Kidney (tissue), 14 donors: ENCODE data around the gene LSM12. TPM values are rescaled to one million over a fixed set of nuclear protein-coding genes. Genes with fewer than 3 reads are reported as not detected.

ENCODE experiments used
- DNase-seq, 5 donors: peaks; one replicate each; pipeline ENCODE4 v3.0.0-alpha.2; 2013 to 2020
- FAIRE-seq: peaks from 2 replicates; lab custom pipeline; 2012; peaks lifted over from hg19 to GRCh38; lab: Jason Lieb, UNC
- H3K27ac ChIP-seq, 2 donors: one replicate each; pipeline ENCODE4 v1.7.0; 2013; ENCODE audit warnings: low read depth in 2 of 2, low read length in 2 of 2, inconsistent platforms in 1 of 2
- H3K27me3 ChIP-seq: one replicate; pipeline ENCODE4 v1.7.1; 2013; ENCODE audit warnings: low read length, inconsistent platforms; ENCODE audit not compliant: control insufficient read depth, insufficient read depth
- H3K36me3 ChIP-seq, 3 donors: one replicate each; pipeline versions ENCODE4 v1.7.0 to v1.7.1; 2013; ENCODE audit warnings: low read length in 3 of 3, control low read depth in 1 of 3, inconsistent platforms in 1 of 3; ENCODE audit not compliant: insufficient read depth in 3 of 3, control insufficient read depth in 2 of 3
- H3K4me1 ChIP-seq, 3 donors: one replicate each; pipeline versions ENCODE4 v1.7.0 to v1.7.1; 2013; ENCODE audit warnings: low read length in 3 of 3, inconsistent platforms in 1 of 3, low read depth in 1 of 3; ENCODE audit not compliant: control insufficient read depth in 2 of 3, insufficient read depth in 2 of 3
- H3K4me3 ChIP-seq, 3 donors: one replicate each; pipeline versions ENCODE4 v1.7.0 to v1.8.1; 2013; ENCODE audit warnings: low read length in 3 of 3, control low read depth in 1 of 3, inconsistent platforms in 1 of 3
- H3K9ac ChIP-seq, 3 donors: one replicate each; pipeline versions ENCODE4 v1.7.0 to v1.7.1; 2013; ENCODE audit warnings: low read length in 3 of 3, control low read depth in 1 of 3, inconsistent platforms in 1 of 3
- H3K9me3 ChIP-seq, 3 donors: one replicate each; pipeline versions ENCODE4 v1.7.0 to v1.7.1; 2013; ENCODE audit warnings: low read length in 3 of 3, control low read depth in 1 of 3, inconsistent platforms in 1 of 3; ENCODE audit not compliant: control insufficient read depth in 2 of 3, insufficient read depth in 1 of 3
- intact Hi-C: fragments of 100-400 bp; cut with DNase I; formaldehyde crosslinking; loops from one replicate; pipeline ENCODE4 v1.11.1; 2022
- polyA plus RNA-seq: library from polyadenylated mRNA; stranded (reverse); fragments of 350-450 nt; fragmentation: Illumina TruSeq; extraction: RNeasy Lipid Tissue Mini Kit (QIAGEN cat#74804); gene quantifications from one replicate; pipeline ENCODE4 v1.2.3, GENCODE V29; 2014; ENCODE audit warnings: low read depth, low replicate concordance; ENCODE audit not compliant: insufficient read depth
- total RNA-seq: library from RNA; stranded (reverse); fragmentation: NEBNext Ultra II Directional; extraction: Animal tissue kit (Norgen Biotek cat#: 25700); gene quantifications from one replicate; pipeline ENCODE4 v1.2.1, GENCODE V29; 2021
- TF ChIP-seq, protein P1 (sequence below): IDR thresholded peaks from 3 replicates; pipeline ENCODE4 v1.5.1; 2012; ENCODE audit warnings: mild to moderate bottlenecking, moderate library complexity, borderline replicate concordance; ENCODE audit not compliant: insufficient read depth; ENCODE audit errors: extremely low read depth
- donor health status: control.
- donor health status: control.
- donor health status: control.
- donor health status: control.
- donor health status: control.
- donor health status: DM: yes; HTN: yes; CAD: no.
- donor health status: Normal renal cell carcinoma (clear cell type).

Gene LSM12
- total and polyA plus RNA-seq, 2 donors from 2014 or later = 29.0 to 47.6 TPM

GRCh38 chr17:44044071-44044470 lies 22.4 kb downstream of the LSM12 start:
- peaks cover 0 to 12% (median 9%) of the 10 kb centered on the region in 3 donors for H3K4me1 ChIP-seq
- intact Hi-C loops = no loop called here
- H3K27ac ChIP-seq = no peak overlapping the region
- peaks cover 0 to 14% (median 0%) of the 10 kb centered on the region in 3 donors for H3K36me3 ChIP-seq
- no peak for DNase-seq
- H3K9ac ChIP-seq = no peak overlapping the region
- H3K4me3 ChIP-seq = no peak overlapping the region
- TF ChIP-seq, protein P1, sequence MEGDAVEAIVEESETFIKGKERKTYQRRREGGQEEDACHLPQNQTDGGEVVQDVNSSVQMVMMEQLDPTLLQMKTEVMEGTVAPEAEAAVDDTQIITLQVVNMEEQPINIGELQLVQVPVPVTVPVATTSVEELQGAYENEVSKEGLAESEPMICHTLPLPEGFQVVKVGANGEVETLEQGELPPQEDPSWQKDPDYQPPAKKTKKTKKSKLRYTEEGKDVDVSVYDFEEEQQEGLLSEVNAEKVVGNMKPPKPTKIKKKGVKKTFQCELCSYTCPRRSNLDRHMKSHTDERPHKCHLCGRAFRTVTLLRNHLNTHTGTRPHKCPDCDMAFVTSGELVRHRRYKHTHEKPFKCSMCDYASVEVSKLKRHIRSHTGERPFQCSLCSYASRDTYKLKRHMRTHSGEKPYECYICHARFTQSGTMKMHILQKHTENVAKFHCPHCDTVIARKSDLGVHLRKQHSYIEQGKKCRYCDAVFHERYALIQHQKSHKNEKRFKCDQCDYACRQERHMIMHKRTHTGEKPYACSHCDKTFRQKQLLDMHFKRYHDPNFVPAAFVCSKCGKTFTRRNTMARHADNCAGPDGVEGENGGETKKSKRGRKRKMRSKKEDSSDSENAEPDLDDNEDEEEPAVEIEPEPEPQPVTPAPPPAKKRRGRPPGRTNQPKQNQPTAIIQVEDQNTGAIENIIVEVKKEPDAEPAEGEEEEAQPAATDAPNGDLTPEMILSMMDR = no peak
- no peak for FAIRE-seq
- H3K27me3 ChIP-seq = no peaks in the 10 kb centered on the region
- H3K9me3 ChIP-seq = no peaks in the 10 kb centered on the region

DNA sequence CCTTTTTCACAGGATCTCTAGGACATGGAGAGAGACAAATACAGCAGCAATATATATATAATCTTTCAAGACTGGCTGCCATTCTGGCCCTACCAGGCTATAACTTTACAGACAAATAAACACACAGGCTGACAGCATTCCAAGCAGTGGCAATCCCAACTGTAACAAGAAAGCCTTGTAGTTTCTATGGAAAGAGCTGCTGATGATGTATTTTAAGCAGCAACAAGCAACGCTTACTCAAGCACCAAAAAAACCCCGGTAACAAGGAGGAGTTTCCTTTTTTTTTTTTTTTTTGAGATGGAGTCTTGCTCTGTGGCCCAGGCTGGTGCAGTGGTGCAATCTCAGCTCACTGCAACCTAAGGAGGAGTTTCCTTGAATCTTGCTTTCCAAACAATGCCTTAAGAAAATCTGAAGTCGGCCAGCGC lies 23.2 kb downstream of the LSM12 start:
- DNase-seq (no peak), FAIRE-seq (no peak)
- intact Hi-C loops = no loop called here
- Histone ChIP-seq H3K27me3 (no peaks in the 10 kb centered on the region), H3K9ac (no peak overlapping the region), H3K36me3 (peaks cover 0 to 11% (median 0%) of the 10 kb centered on the region in 3 donors), H3K4me1 (peaks cover 0 to 17% (median 9%) of the 10 kb centered on the region in 3 donors), H3K27ac (no peak overlapping the region), H3K4me3 (no peak overlapping the region), H3K9me3 (no peaks in the 10 kb centered on the region)
- TF ChIP-seq, protein P1 = no peak

GRCh38 chr17:44039829-44040635 lies 26.4 kb downstream of the LSM12 start:
- Histone ChIP-seq H3K36me3 (peaks cover 0 to 12% (median 0%) of the 10 kb centered on the region in 3 donors), H3K4me3 (no peak overlapping the region), H3K27me3 (no peaks in the 10 kb centered on the region), H3K4me1 (peaks cover 0 to 23% (median 9%) of the 10 kb centered on the region in 3 donors), H3K27ac (peak overlapping the region; percentile 34 to 66), H3K9me3 (no peaks in the 10 kb centered on the region), H3K9ac (peak overlapping the region in 1 of 3 donors; percentile 46)
- no peak for FAIRE-seq
- DNase-seq = no peak
- intact Hi-C loops = no loop called here
- TF ChIP-seq, protein P1 = no peak
